GM18867 (cell line): Measurements from ENCODE around the gene IL1RAP.
"Not testable (repeated sequence)": the region's sequence is repeated elsewhere in the genome, so short reads cannot be mapped to it uniquely, and the experiment has no call there.

Experiments
- ATAC-seq: cut with Tn5 transposase; IDR thresholded peaks from one replicate; pipeline ENCODE4 v1.9.1; 2021; ENCODE audit warnings: mild to moderate bottlenecking, moderate library complexity; ENCODE audit not compliant: unreplicated experiment

The IL1RAP gene

GRCh38 chr3:190645932-190646460 is 132.1 kb downstream of the IL1RAP start:
- ATAC-seq = no peak

GRCh38 chr3:190646996-190647395 is 133.1 kb downstream of the IL1RAP start:
- ATAC-seq = no peak

GRCh38 chr3:190655933-190656332 is 142.0 kb downstream of the IL1RAP start:
- ATAC-seq = no peak

- ATAC-seq = no peak
Observed at GRCh38 chr3:190658106-190658505, 144.2 kb downstream of the IL1RAP start.

- ATAC-seq = no peak
Observed at GRCh38 chr3:190666821-190667220, 152.9 kb downstream of the IL1RAP start.

- ATAC-seq = no peak
Observed at GRCh38 chr3:190671658-190672057, 157.8 kb downstream of the IL1RAP start.

- ATAC-seq = no peak
Observed at GRCh38 chr3:190673148-190673547, 159.3 kb downstream of the IL1RAP start.

GRCh38 chr3:190676481-190676880 is 162.6 kb downstream of the IL1RAP start:
- no peak for ATAC-seq

GRCh38 chr3:190677001-190677400 is 163.1 kb downstream of the IL1RAP start:
- ATAC-seq = no peak

- ATAC-seq = not testable (repeated sequence)
Observed at GRCh38 chr3:190677868-190678267, 164.0 kb downstream of the IL1RAP start.

GRCh38 chr3:190680691-190681090 is 166.8 kb downstream of the IL1RAP start:
- no peak for ATAC-seq

GRCh38 chr3:190684776-190685175 is 170.9 kb downstream of the IL1RAP start:
- ATAC-seq = no peak

- no peak for ATAC-seq
Observed at GRCh38 chr3:190686011-190686410, 172.1 kb downstream of the IL1RAP start.

GRCh38 chr3:190690246-190690645 is 176.4 kb downstream of the IL1RAP start:
- no peak for ATAC-seq

GRCh38 chr3:190692256-190692655 is 178.4 kb downstream of the IL1RAP start:
- no peak for ATAC-seq

- ATAC-seq = no peak
Observed at GRCh38 chr3:190694335-190695001, 180.6 kb downstream of the IL1RAP start.

GRCh38 chr3:190695225-190695624 is 181.3 kb downstream of the IL1RAP start:
- no peak for ATAC-seq

GRCh38 chr3:190695994-190696393 is 182.1 kb downstream of the IL1RAP start:
- ATAC-seq = no peak

- ATAC-seq = no peak
Observed at GRCh38 chr3:190696777-190697501, 183.1 kb downstream of the IL1RAP start.

GRCh38 chr3:190697502-190697830 is 183.6 kb downstream of the IL1RAP start:
- ATAC-seq = no peak

- ATAC-seq = no peak
Observed at GRCh38 chr3:190697901-190698300, 184.0 kb downstream of the IL1RAP start.

- ATAC-seq = no peak
Observed at GRCh38 chr3:190699776-190700175, 185.9 kb downstream of the IL1RAP start.
